Stimulated activated CD8-positive, alpha-beta memory T cell treated with anti-CD3 and anti-CD28 coated beads, Interleukin-7, amount 100 ng/mL, for 24 hours (primary cell): Measurements from ENCODE around the gene UNC5C.

Source experiments
- DNase-seq: peaks from one replicate; pipeline ENCODE4 v3.0.0-alpha.2; 2020; ENCODE audit warnings: low read depth

Gene UNC5C

DNA sequence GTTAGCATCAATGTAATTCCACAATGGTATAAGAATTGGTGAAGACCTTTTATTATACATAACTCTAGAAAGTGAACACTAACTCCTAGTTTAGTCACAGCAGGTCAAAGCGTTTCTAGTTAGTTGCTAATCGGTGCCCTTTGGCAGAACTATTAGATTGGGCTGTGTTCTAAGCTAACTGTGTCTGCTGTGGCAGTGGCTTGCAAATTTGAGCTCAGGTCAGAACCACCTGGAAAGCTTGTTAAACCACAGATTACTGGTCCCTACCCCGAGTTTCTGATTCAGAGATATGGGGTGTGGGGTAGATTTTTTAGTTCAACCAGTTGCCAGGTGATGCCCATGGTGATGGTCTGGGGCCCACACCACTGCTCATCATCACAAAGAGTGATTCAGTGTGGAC lies 332.1 kb downstream of the UNC5C start:
- DNase-seq: no peak

DNA sequence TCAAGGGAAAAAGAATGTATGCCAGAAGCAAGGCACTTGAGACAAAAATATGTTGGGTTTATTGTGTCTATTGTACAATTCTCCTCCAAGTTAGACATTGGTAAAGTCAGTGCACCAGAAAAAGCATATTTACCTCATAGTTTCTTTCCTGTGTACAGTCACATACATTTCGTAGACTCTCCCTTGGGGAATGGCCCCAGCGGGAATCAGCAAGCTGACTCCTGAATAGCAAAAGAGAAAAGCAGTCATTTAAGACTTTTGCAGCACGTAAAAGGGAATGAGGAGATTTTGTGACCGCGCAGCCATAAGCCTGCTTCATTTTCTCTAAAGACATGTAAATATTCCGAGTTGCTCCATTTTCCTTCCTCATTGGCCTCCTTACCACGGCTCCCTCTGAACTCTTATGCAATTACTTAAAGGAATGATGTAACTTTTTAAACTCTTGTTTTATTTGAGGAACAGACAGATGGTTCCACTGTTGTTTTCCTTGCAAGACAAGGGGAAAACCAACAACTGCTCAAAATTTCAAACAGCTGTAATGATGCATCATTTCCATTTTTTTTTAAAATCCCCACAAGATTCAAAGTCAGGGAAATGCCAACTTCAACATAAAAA lies 332.7 kb downstream of the UNC5C start:
- no peak for DNase-seq

DNA sequence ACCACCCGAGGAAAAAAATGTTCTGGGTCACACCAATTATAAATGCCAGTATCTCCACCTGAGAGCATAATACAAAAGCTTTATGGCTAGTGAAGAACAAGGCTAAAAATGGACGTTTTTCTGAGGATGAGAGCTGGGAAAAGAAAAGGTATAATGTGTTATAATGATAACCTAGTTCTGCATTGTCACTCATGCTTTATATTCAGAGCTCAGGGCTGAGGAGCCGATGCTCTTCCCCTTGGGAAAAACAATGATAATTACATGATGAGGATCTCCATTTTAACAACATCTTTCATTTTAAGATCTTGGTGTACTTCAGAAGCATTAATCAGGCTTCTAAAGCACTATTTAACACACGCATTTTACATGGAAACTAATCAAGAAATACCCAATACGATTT lies 333.7 kb downstream of the UNC5C start:
- no peak for DNase-seq

DNA sequence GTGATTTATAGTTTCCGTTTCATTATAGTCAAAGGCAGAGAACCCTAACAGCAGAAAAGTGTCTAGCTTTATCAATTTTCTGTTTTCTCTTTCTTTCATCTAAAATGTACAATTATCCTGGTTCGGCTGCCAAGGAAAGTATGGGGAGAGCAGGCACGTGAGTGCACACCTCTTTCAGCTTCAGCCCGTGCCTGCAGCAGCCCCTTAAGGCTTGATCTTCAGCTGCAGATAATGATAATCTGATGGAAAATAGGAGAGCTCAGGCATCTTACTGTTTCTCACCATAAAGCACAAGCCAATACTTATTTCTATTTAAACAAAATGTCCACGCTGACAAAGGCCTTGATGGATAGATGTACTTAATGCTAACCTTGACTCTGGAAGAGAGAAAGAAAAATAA lies 334.4 kb downstream of the UNC5C start:
- no peak for DNase-seq

DNA sequence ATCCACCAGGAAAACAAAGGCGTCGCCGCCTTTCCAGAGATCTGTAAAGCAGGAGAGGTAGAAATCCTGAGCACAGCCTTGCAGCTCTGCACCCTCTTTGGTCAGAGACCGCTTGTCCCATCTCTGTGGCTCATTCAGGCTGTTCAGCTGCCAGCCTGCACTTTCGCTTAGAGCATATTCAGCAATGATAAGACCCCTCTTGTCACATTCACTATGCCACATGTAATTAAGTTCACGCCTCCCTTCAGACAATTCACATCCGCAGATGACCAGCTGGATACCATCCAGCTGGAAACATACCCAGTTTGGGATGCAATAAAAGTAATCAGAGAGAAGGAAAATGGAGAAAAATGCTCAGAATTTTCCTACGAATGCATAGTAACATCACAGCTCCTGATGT lies 335.4 kb downstream of the UNC5C start:
- DNase-seq: no peak

DNA sequence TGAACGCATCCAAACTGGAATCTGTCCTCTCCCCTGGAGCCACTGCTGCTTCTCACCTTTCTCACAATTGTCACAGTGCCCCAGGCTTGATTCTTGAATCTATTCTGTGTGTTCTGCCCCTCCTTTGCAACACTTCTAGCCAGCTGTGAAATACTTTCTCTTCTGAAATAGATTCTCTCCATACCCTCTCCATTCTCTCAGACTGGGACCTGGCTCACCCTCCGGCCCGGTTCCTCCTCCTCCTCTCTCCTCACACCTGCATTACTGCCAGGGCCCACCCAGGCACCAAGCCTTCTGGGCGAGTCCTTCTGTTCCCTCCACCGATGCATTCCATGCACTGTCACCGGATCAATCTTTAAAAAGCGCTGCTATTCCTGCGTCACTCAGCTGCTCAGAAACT lies 336.1 kb downstream of the UNC5C start:
- no peak for DNase-seq

DNA sequence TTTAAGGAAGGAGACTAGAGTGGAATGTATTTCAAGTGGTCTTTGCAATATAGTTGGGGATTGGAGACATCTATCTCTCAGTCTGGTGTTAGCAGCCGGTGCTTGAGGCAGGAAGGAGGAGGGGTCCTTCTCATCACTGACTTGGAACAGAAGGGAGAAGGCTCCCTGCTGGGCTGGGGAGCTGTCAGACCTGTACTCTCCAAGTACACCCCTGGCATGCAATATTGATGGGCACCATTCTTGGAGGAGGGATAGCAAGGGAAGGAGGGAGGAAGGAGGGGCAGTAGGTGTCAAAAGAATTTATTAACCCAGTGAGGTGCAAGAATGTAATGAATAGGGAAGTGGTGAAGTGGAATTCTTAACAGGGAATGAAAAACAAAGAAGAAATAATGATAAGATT lies 338.8 kb downstream of the UNC5C start:
- no peak for DNase-seq

DNA sequence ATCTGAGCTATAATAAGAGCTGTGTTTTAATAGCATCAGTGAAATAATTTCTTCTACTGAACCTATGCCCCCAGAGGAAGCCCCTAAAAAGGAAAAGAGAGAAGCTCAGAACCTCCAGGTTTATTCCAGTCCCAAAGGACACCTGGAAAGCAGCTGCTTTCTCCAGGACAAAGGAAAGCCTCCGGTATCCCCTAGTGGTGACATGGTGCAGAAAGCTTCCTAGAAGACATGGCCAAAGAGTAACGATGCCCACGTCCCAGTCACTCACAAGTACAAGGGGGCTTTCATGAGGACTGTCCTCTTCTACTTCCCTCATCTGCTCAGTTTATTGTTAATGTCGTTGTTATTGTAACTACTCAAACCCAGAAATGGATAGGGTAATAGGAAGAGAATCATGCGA lies 343.9 kb downstream of the UNC5C start:
- no peak for DNase-seq

DNA sequence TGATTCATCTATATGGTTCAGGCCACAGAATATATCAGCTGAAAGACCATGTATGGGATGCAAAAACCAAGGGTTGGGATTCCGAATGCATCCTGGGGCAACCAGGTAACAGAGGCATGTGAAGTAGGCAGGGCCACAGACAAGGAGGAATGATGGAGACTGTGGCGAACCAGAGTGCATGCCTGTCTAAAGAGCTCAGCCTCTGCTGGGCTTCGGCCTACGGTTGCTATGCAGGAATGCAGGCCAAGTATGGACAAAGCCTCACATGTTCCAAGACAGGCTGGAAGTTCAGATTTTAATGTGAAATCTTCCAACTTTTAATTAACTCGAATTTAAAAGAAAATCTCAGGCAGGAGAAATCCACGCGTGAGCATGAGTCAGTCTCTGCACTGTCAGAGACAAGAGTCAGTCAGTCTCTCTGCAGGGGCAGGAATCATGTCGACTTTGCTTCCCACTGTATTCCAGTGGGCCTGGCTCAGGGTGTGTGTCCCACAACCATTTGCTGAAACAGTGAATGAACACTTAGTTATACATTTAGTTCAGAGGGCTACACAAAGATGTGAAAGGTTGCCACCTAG lies 344.4 kb downstream of the UNC5C start:
- no peak for DNase-seq

DNA sequence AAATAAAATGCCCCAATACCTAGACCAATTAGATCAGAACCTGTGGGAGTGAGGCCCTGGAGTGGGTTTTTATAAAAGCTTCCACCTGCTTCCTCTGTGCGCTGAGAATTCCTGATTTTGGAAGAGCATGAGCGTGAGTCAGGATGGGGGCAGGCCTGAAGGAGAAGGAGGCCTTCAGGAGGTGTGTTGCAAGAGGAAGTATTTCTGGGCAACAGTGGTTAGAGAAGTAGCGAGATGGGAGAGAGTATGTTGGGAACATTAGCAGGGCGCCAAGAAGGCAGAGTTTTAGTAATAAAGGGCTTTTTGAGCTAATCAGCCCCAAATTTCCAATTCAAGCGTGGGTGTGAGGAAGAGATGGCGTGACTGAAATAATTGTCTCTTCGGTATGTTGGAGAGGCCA lies 349.8 kb downstream of the UNC5C start:
- no peak for DNase-seq

DNA sequence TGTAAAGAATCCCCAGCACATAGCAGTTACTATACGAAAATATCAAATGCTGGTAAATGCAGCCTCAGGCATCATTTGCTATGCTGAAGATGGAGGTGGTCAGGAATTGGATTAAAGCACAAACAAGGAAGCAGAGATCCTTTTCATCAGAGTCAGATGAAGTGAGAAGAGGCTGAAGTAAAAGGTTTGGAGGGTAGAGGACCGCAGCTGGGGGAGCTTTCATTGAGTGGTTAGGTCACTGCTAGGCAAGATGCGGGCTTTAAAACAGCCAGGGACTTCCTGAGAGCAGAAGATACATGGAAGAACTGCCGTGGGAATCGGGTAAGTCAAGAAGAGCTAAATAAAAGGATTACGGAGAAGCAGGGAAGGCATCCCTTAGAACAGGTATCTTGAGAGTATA lies 351.4 kb downstream of the UNC5C start:
- no peak for DNase-seq

DNA sequence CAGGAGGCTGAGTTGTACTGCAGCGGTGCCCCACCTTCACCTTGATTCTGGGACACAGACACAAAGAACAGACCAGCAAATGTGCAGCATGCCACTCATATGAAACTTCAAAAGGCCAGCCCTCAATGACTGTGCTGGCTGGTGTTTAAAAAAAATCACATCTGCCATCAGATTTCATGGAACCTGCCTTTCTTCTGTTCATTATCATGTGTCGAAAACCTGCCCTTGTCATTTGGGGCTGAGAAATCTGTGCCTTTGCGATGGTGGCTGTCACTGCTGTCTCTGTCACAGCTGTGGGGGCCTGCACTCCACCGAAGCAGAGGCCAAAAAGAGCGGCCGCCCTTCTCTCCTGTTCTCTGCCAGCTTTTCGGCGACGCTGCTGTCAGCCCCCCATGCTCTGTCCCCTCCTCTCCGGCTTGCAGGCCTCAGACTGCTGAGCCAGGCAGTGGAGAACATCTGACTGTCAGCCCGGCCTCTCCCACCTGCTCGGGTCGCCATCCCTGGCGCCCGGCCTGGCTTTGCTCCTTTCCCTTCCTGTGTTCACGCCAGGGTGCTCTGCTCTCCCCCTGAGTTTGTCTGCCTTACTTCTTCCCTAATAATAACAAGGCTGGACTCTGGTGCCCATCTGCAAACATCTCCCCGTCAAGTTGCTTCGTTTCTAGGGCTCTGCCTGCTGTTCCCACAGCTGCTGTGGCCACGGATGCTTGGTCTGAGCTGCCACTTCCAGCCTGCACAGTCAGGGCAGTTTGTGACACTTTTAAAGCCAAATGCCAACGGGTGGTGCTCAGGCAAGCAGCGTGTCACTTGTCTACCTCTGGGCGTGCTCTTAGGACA lies 355.2 kb downstream of the UNC5C start:
- DNase-seq: no peak

DNA sequence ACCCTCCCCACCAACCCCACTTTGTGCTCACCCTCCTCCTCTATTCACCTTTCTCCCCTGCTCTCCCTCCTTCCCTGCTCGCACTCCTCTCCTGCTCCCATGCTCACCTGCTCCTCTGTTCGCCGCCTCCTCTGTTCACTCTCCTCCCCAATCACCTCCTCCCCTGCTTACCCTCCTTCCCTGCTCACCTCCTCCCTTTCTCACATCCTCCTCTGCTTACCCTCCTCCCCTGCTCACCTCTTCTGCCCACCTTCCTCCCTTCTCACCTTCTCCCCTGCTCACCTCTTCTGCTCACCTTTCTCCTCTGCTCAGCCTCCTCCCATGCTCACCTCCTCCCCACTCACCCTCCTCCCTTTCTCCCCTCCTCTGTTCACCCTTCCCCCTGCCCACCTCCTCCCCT lies 357.2 kb downstream of the UNC5C start:
- no peak for DNase-seq

DNA sequence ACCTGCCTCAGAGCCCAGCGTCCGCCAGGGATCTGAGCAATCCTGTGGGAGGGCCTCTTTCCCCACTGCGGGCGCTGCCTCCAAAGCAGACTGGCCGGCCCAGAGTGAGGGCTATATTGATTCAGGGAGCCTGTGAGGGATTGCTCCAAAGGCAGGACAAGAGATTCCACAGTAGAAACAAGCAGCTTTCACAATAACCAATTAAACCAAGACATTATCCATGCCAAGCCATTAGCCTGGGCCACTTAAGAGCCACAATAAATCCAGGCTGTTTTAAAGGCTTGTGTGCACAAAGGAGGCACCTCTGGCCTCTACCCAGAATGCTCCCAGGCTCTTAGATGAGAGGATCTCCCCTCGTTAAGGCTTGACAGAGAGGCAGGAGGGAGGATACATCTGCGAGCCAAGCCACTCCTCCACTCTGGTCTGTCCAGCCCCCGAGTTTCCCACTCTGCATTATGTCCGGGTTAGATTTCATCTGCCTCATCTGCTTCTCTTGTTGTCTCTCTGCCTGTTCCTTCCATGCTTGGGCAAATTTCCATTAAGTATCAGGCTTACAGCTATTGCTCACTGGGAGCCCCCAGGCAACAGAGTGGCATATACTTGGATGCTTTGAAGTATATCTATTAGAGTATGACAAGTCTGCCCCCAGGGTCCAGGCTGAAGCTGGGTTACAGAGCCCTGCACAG lies 357.9 kb downstream of the UNC5C start:
- no peak for DNase-seq

DNA sequence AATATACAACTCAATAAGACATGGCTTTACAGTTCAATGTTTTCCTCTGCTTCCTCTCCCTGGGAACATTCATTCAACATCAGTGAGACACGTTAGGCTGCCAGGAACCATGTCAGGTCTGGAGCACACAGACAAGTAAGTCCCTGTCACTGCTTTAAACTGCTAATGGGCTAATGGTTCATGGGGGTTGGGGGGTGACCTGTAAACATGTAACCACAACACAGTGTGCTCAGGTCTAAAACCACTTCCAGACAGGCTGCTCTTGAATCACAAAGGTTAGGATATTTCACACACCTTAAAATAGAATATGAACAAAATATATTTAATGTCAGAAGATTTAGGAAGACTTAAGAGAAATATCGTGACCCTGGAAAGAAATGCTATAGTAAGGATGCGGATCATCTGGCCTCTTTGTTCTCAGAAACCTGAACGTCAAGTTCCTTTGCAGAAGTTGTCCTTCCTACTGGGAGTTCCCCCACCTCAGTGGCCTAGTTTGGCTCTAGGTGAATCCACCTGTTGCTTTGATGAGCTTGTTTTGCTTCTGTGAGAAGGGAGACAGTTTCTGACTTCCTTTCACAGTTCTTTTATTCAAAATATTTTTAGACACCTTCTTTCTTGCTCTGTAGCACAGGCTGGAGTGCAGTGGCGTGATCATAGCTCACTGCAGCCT lies 359.9 kb downstream of the UNC5C start:
- no peak for DNase-seq

DNA sequence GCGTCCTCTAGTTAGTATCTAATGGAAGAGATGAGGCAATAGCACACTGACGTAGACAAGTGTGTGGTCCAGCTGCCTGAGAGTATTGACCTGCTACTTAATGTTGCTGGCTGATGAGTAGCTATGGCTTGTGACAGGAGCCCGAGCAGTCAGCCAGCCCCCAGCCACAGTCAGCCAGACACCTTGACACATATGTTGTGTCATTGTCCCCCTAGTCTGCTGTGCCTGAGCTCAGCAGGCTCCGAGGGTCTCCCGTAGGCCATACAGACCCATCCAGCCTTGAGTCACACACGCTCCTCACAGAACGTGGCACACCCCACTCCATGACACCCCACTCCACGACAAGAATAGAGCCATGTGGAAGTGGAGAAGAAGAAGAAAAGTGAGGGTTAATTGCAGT lies 362.1 kb downstream of the UNC5C start:
- no peak for DNase-seq

DNA sequence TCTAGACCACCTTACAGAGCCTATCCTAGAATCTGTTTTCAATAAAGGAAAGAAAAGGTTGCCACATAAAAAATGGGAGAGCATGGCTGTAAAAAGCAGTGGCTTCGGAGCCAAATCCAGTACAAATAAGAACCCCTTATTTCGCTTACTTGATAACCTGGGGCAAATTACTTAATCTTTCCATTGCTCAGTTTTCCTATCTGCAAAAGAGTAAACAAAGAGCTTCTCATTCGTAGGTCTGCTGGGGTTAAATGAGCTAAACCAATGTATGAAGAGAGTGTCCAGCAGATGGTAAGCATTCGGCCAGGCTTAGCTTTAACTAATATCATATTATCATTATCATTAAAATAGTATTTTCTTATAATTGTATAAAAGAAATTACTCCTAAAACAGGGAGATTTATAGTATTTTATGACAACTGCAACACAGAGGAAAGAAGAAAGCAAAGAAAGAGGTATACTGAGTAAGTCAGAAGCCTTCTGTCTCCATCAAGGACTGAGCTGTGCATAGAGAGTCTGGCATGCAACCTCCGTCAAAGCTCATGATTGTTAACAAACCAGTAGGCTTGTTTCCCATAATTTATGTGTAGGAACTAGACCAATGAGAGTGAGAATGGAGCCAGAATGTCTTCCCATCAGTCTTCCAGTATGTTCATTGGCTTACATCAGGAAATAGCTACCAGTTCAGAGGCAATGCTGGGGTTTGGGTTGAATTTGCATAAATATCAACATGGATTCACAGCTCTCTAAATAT lies 364.9 kb downstream of the UNC5C start:
- no peak for DNase-seq

DNA sequence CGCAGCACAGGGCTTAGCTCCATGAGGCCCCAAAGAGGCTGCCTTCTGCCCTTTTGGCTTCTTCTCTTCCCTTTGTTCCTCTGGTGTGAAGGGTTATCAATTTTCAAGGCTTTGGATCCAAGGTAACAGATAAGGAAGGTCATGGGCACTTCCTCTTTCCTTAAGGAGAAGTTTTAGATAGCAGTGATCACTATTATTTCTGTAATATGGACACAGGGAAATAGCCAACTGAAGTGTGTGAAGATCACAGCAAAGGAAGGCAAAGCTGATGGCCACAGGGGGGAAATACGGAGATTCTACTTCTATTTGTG lies 366.8 kb downstream of the UNC5C start:
- DNase-seq: no peak

DNA sequence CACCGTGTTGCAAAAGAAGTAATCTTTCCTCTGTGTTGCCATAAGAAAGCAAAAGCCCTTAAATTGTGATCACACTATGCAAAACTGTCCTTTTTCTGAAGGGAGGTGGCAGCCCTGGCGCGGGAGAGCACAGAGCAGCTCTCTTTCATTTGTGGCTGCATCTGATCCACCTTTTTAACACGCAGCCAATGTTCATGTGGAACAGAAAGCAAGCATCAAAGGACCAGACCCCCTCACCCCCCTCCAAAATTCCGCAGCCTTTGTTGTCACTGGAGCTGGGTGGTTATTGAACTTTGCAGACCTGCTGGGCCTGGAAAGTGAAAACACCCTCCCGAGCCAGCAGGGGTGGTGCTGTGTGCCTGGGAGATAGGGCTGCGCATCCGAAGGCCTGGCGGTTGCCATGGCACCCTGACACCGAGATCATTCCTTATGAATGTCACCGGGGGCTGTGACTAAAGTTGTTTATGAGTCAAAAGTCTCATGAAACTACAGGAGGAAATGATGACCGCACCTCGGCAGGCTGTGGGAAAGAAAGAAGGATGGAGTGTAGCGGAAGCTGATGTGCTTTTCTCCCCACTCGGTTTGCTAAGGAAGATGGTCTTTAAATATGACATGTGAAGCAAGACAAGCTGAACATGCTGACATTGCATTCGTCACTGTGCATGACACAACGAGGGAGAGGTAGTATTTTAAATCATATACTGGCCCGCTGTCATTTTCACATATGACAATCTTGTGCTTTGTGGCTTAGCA lies 367.4 kb downstream of the UNC5C start:
- DNase-seq: no peak

DNA sequence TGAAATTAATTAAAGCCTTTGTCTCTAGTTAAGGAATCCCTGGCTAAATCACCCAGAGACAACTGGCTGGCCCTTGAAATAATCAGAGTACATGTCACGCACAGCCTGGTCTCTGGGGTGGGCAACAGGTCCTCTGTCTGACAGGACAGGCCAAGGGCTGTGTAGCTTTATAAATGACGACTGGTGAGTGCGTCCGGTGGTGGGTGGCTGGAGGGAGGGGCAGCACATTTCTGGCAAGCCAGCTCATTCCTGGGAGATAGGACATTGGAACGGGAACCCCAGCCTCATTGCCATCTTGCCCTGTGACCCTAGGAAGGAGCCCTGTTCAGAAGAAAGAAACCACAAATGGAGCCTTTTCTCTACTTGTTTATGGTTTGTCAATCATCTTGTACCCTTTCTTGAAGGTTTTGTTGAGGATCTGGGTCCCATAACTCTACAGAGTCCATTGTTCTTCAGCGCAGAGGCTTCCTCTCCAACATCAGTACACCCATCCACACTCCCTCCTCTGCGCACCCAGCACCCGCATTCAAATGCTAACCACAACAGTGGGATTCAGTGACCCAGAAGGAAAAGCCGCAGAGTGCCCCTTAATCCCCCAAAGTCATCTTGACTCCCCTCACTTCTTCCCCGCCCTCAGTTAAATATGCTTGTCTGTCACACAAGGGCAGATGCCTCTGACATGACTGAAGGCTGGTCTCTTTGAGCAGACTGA lies 368.1 kb downstream of the UNC5C start:
- DNase-seq: no peak

DNA sequence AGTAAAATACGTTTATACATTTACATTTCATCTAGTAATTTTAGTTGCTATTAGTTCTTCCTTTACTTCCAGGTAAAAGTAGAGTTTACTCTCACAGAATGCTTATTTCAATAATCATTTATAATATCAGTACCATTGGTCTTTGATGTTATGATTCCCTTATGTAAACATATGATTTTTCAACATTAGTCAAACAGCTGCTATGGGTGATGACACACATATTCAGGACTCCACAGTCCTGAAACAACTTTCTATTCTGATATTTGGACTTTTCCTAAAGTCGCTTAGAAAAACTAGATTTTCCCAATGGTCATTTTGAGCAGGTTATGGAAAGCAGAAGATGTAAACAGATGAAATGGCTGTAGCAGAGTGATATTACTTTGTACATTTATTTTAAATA lies 369.8 kb downstream of the UNC5C start:
- no peak for DNase-seq
